CD4-positive, alpha-beta T cell (primary cell): ENCODE results near the gene KCTD16. TPM values are rescaled to one million over a fixed set of nuclear protein-coding genes. Genes with fewer than 3 reads are reported as not detected.
A peak's percentile ranks its signal among the peaks of the same experiment; 100 is the strongest.

ENCODE experiments used
- ATAC-seq: fragments of 200-7000 bp; cut with Tn5 transposase; one replicate; pipeline ENCODE4 v1.10.0; 2022; ENCODE audit warnings: mild to moderate bottlenecking; ENCODE audit not compliant: poor library complexity
- CTCF ChIA-PET: fragments of 350-600 bp; sonication (Branson Sonifier 250); formaldehyde crosslinking; loops from one replicate; lab custom pipeline; 2021; ENCODE audit warnings: antibody characterized with exemption, inconsistent platforms; lab: Charles Lee
- POLR2A ChIA-PET: fragments of 350-600 bp; sonication (Branson Sonifier 250); formaldehyde crosslinking; loops from one replicate; lab custom pipeline; 2021; ENCODE audit warnings: antibody characterized with exemption, inconsistent platforms; lab: Charles Lee
- DNase-seq, 14 experiments: peaks; one replicate each; pipeline ENCODE4 v3.0.0-alpha.2; 2013 to 2020; ENCODE audit warnings: mixed read lengths in 2 of 14
- H3K27ac ChIP-seq, 2 donors: one replicate each; pipeline versions ENCODE4 v1.5.1 to v1.7.0; 2013; ENCODE audit warnings: low read length in 2 of 2, low read depth in 1 of 2, mild to moderate bottlenecking in 1 of 2
- H3K27me3 ChIP-seq, 2 experiments: 1 replicate in 1 of 2; 2 replicates in 1 of 2; pipeline versions ENCODE4 v1.6.1 to v1.7.0; 2013; ENCODE audit warnings: low read length in 2 of 2, control low read depth in 1 of 2, mild to moderate bottlenecking in 1 of 2, moderate library complexity in 1 of 2; ENCODE audit not compliant: insufficient read depth in 2 of 2, control insufficient read depth in 1 of 2
- H3K36me3 ChIP-seq: one replicate; pipeline ENCODE4 v1.6.1; 2013; ENCODE audit warnings: low read length, control low read depth; ENCODE audit not compliant: insufficient read depth
- H3K4me1 ChIP-seq: one replicate; pipeline ENCODE4 v1.6.1; 2013; ENCODE audit warnings: low read length, control low read depth; ENCODE audit not compliant: insufficient read depth
- H3K4me3 ChIP-seq: one replicate; pipeline ENCODE4 v1.5.1; 2013; ENCODE audit warnings: mild to moderate bottlenecking, low read length, moderate library complexity
- H3K9me3 ChIP-seq, 2 experiments: 1 replicate in 1 of 2; 2 replicates in 1 of 2; pipeline versions ENCODE4 v1.6.1 to v1.7.0; 2013; ENCODE audit warnings: low read length in 2 of 2, mild to moderate bottlenecking in 2 of 2, control low read depth in 1 of 2, moderate library complexity in 1 of 2; ENCODE audit not compliant: control insufficient read depth in 1 of 2, insufficient read depth in 1 of 2
- H3K27ac Mint-ChIP-seq: one replicate; pipeline ENCODE4 v1.8.0; 2020; ENCODE audit warnings: mixed read lengths
- H3K27me3 Mint-ChIP-seq: one replicate; pipeline ENCODE4 v1.8.0; 2021; ENCODE audit warnings: mixed read lengths
- H3K36me3 Mint-ChIP-seq: one replicate; pipeline ENCODE4 v1.8.0; 2021; ENCODE audit warnings: low read depth, mixed read lengths
- H3K4me1 Mint-ChIP-seq: one replicate; pipeline ENCODE4 v1.8.0; 2021; ENCODE audit warnings: low read depth, mixed read lengths
- H3K4me3 Mint-ChIP-seq: one replicate; pipeline ENCODE4 v1.8.0; 2020; ENCODE audit warnings: mild to moderate bottlenecking, mixed read lengths
- H3K9me3 Mint-ChIP-seq: one replicate; pipeline ENCODE4 v1.8.0; 2020; ENCODE audit warnings: mixed read lengths
- CTCF ChIP-seq: fragments of 200-600 bp; IDR thresholded peaks from one replicate; pipeline ENCODE4 v1.8.0; 2022; ENCODE audit warnings: antibody characterized with exemption, mild to moderate bottlenecking
- intact Hi-C, 2 experiments: fragments of 100-400 bp; cut with DNase I in 1 of 2; cut with micrococcal nuclease in 1 of 2; formaldehyde crosslinking; loops; one replicate each; pipeline versions ENCODE4 v1.15.1 to v1.9.0; 2023 to 2025; cut with DNase I, micrococcal nuclease
- total RNA-seq, 174 experiments: library from RNA in 2 of 174; stranded (reverse) in 2 of 174; gene quantifications; one replicate each; pipeline ENCODE4 v1.2.3 and lab custom pipeline; 2021 to 2026

The KCTD16 gene
- total RNA-seq, 2 experiments from 2014 or later = not detected

DNA sequence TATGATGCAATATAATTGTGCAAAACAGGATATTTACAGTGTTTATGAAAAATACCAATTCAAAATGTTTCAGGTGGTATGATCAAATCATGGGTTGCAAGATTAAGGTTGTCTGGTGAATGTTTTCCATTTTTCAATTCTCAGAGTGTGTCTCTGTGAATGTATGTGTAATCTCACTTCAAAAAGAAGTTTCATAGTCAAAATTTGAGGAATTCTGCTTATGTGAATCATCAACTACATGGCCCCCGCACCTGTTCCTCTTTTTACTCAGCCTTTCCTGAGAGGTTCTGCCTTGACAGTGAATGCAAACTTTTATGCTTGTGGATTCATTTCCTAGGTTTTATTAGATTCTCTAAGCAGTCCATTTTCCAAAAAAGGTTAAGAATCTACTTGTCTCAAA lies 32.1 kb downstream of the KCTD16 start:
- Mint-ChIP-seq H3K36me3 (no peaks in the 10 kb centered on the region), H3K4me1 (peaks cover 4% of the 10 kb centered on the region)
- CTCF ChIA-PET = no interaction called here

DNA sequence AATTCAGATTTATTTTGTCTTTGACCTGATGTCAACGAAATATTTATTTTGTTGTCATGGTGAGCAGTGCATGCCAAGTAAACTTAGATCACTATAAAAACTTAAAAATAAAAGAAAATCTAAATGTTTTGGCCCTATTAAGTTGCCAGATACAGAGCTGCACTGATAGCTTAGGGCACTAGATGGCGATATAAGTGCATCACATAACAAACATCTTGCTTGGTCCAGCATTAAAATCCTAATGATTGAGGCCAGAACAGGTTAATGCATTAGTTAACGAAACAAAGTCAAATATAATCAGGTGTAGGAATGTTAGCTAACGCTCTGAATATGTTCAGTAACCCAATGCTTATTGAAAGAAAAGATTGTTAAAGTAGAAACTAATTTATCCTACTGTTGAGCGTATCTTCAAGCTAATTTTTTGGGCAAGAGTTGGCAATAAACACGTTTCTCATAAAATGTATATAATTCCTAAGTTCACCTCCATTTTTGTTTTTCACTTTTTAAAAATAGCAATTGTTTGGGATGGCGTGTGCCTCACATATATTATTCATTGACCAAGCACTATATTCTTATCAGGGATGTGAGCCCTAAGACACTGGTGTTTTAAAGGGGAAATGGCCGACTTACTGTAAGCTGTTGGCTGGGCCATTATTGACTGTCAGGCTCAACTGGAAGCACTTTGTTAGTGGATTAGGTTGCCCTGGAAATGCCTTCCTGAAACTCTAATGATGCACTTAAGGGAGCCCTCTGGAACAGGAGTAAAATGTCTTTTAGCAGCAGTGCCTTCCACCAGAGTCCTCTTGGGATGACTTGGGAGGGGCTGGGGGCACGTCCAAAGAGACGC lies 33.3 kb downstream of the KCTD16 start:
- no peak overlapping the region for H3K4me3 Mint-ChIP-seq
- H3K36me3 Mint-ChIP-seq = no peaks in the 10 kb centered on the region
- CTCF ChIA-PET = interaction anchor here (0.7 to 1.7 kb wide), 11 partner anchors 8 to 1927 kb away, joined by 3 to 12 read pairs (median 3); partner anchors contain the start of genes KCTD16 and YIPF5
- POLR2A ChIA-PET = no interaction called here
- intact Hi-C loops = loop anchor here in 1 of 2 experiments (2.0 to 5.0 kb wide), 2 partner anchors 1623 to 1923 kb away; no protein-coding TSS in a partner anchor
- H3K4me3 ChIP-seq = no peak overlapping the region
- H3K4me1 ChIP-seq = peaks cover 6% of the 10 kb centered on the region
- TF ChIP-seq CTCF = peak; percentile 94
- peaks cover 25 to 47% of the 10 kb centered on the region in 2 experiments for H3K27me3 ChIP-seq
- peaks cover 83% of the 10 kb centered on the region for H3K27me3 Mint-ChIP-seq
- peaks cover 4% of the 10 kb centered on the region for H3K4me1 Mint-ChIP-seq
- no peak overlapping the region for H3K27ac ChIP-seq
- DNase-seq (peak in 8 of 14 experiments; percentile 5 to 76 (median 39)), ATAC-seq (peak; percentile 55)
- H3K36me3 ChIP-seq = no peaks in the 10 kb centered on the region
- no peaks in the 10 kb centered on the region for H3K9me3 Mint-ChIP-seq
- H3K27ac Mint-ChIP-seq = no peak overlapping the region
- no peaks in the 10 kb centered on the region for H3K9me3 ChIP-seq

More for the DNA sequence above, 32.1 kb downstream of the KCTD16 start:
- no peak overlapping the region for H3K4me3 ChIP-seq
- TF ChIP-seq CTCF = no peak
- no peak overlapping the region for H3K4me3 Mint-ChIP-seq
- H3K27ac ChIP-seq = no peak overlapping the region
- intact Hi-C loops = loop anchor here in 1 of 2 experiments (5.0 kb wide), 1 partner anchor 1925 kb away; no protein-coding TSS in a partner anchor
- no peak overlapping the region for H3K27ac Mint-ChIP-seq
- H3K9me3 Mint-ChIP-seq = no peaks in the 10 kb centered on the region
- no peaks in the 10 kb centered on the region for H3K36me3 ChIP-seq
- H3K27me3 ChIP-seq = peaks cover 25 to 37% of the 10 kb centered on the region in 2 experiments
- POLR2A ChIA-PET = no interaction called here
- H3K27me3 Mint-ChIP-seq = peaks cover 74% of the 10 kb centered on the region
- peaks cover 6% of the 10 kb centered on the region for H3K4me1 ChIP-seq
- H3K9me3 ChIP-seq = no peaks in the 10 kb centered on the region
- DNase-seq = no peak
- no peak for ATAC-seq

DNA sequence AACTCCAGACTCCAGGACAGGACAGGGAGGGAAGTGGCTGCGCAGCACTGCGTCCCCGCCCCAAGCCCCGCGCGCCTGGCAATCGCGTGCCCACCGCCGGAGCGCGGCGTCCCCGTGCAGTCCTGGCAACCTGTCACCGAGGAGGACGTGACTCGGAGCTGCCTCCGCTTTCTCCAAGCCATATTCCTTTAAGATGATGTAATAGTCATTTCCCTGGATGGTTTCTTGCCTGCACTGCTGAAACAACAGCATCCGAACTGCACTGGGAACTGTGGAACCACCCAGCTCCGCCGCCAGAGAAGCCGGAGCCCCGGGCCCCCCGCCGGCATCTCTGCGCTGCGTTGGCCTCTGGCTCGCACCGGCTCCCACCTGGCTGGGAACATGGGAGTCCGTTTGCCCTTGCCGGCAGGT lies 34.5 kb downstream of the KCTD16 start:
- peaks cover 6% of the 10 kb centered on the region for H3K4me1 ChIP-seq
- ChIA-PET POLR2A (no interaction called here), CTCF (interaction anchor here (1.7 kb wide), 1 partner anchor 12 kb away, joined by 12 read pairs; no protein-coding TSS in a partner anchor)
- intact Hi-C loops = loop anchor here in 1 of 2 experiments (2.0 kb wide), 1 partner anchor 1622 kb away; no protein-coding TSS in a partner anchor
- TF ChIP-seq CTCF = no peak
- Mint-ChIP-seq H3K27me3 (peaks cover 83% of the 10 kb centered on the region), H3K4me1 (peaks cover 4% of the 10 kb centered on the region), H3K9me3 (no peaks in the 10 kb centered on the region), H3K4me3 (no peak overlapping the region), H3K36me3 (no peaks in the 10 kb centered on the region), H3K27ac (no peak overlapping the region)
- ATAC-seq (no peak), DNase-seq (no peak)
- H3K27ac ChIP-seq = no peak overlapping the region
- no peaks in the 10 kb centered on the region for H3K9me3 ChIP-seq
- H3K4me3 ChIP-seq = no peak overlapping the region
- H3K27me3 ChIP-seq = peaks cover 29 to 47% of the 10 kb centered on the region in 2 experiments
- H3K36me3 ChIP-seq = no peaks in the 10 kb centered on the region
